ENCODE results near the gene FMNL2.

The FMNL2 gene

GRCh38 chr2:152682663-152683062, 347.7 kb downstream of the FMNL2 start:
- no peak overlapping the region for H3K27ac ChIP-seq
- TF ChIP-seq ZFX (IDR thresholded peaks at IDR 0.05; ENCODE audit: borderline replicate concordance) = no peak
- TF ChIP-seq CTCF (IDR thresholded peaks at IDR 0.05) = no peak

DNA sequence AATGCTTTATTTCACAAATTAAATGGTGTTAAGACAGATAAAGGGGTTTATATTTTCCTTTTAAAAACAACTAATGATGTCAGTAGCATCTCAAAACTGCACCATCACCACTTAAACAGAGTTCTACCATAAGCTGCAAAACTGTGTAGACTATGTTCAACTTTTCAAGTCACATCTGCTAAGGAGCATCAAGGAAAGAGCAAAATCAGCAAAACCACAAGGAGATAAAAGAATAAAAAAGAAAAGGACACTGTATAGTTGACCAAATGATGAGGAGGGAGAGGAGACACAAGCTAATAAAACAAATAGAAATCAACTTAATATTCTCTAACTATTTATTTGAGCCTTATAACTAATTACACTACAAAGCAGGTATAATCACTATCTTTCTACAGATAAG, 348.4 kb downstream of the FMNL2 start:
- no peak overlapping the region for H3K27ac ChIP-seq
- no peak for TF ChIP-seq ZFX (IDR thresholded peaks at IDR 0.05; ENCODE audit: borderline replicate concordance)
- TF ChIP-seq CTCF (IDR thresholded peaks at IDR 0.05) = no peak

GRCh38 chr2:152686321-152686720, 351.3 kb downstream of the FMNL2 start:
- TF ChIP-seq ZFX (IDR thresholded peaks at IDR 0.05; ENCODE audit: borderline replicate concordance) (no peak), CTCF (IDR thresholded peaks at IDR 0.05) (no peak)
- H3K27ac ChIP-seq = no peak overlapping the region

GRCh38 chr2:152693033-152693432, 358.1 kb downstream of the FMNL2 start:
- no peak for TF ChIP-seq CTCF (IDR thresholded peaks at IDR 0.05)
- no peak for TF ChIP-seq ZFX (IDR thresholded peaks at IDR 0.05; ENCODE audit: borderline replicate concordance)
- no peak overlapping the region for H3K27ac ChIP-seq

GRCh38 chr2:152694161-152694661, 359.2 kb downstream of the FMNL2 start:
- no peak overlapping the region for H3K27ac ChIP-seq
- TF ChIP-seq ZFX (IDR thresholded peaks at IDR 0.05; ENCODE audit: borderline replicate concordance) (no peak), CTCF (IDR thresholded peaks at IDR 0.05) (no peak)

- TF ChIP-seq CTCF (IDR thresholded peaks at IDR 0.05) (no peak), ZFX (IDR thresholded peaks at IDR 0.05; ENCODE audit: borderline replicate concordance) (no peak)
- H3K27ac ChIP-seq = no peak overlapping the region
Observed at GRCh38 chr2:152695763-152696162, 360.8 kb downstream of the FMNL2 start.

- no peak overlapping the region for H3K27ac ChIP-seq
- TF ChIP-seq ZFX (IDR thresholded peaks at IDR 0.05; ENCODE audit: borderline replicate concordance) (no peak), CTCF (IDR thresholded peaks at IDR 0.05) (no peak)
Observed at GRCh38 chr2:152696476-152696875, 361.5 kb downstream of the FMNL2 start.
